Measurements from ENCODE around the gene OPRPN. TPM values are rescaled to one million over a fixed set of nuclear protein-coding genes. Genes with fewer than 3 reads are reported as not detected.

Gene OPRPN
- total RNA-seq, 1 experiment from 2014 or later = not detected

Other genes with a start within 250 kb of the OPRPN start
- not detected in 2 replicates for gene PRR27, start 243.7 kb upstream of the OPRPN start, total RNA-seq (2014; rRNA removed; shearing (Covaris generic))
- not detected in 2 replicates for gene ODAM, start 202.2 kb upstream of the OPRPN start, total RNA-seq (2014; rRNA removed; shearing (Covaris generic))
- gene FDCSP, start 171.8 kb upstream of the OPRPN start, total RNA-seq (2014; rRNA removed; shearing (Covaris generic)) = not detected in 2 replicates
- not detected in 2 replicates for gene CSN3, start 155.3 kb upstream of the OPRPN start, total RNA-seq (2014; rRNA removed; shearing (Covaris generic))
- gene CABS1, start 63.0 kb upstream of the OPRPN start, total RNA-seq (2014; rRNA removed; shearing (Covaris generic)) = not detected in 2 replicates
- gene SMR3A, start 37.2 kb upstream of the OPRPN start, total RNA-seq (2014; rRNA removed; shearing (Covaris generic)) = not detected in 2 replicates
- gene SMR3B, start 14.8 kb upstream of the OPRPN start, total RNA-seq (2014; rRNA removed; shearing (Covaris generic)) = not detected in 2 replicates
- not detected in 2 replicates for gene MUC7, start 74.3 kb downstream of the OPRPN start, total RNA-seq (2014; rRNA removed; shearing (Covaris generic))
- not detected in 2 replicates for gene AMTN, start 120.6 kb downstream of the OPRPN start, total RNA-seq (2014; rRNA removed; shearing (Covaris generic))
- not detected in 2 replicates for gene AMBN, start 194.3 kb downstream of the OPRPN start, total RNA-seq (2014; rRNA removed; shearing (Covaris generic))
- not detected in 2 replicates for gene ENAM, start 230.8 kb downstream of the OPRPN start, total RNA-seq (2014; rRNA removed; shearing (Covaris generic))

Data from HT-29 (cell line).